NCI-H774 (cell line): ENCODE results near the gene DALRD3.
A peak's percentile ranks its signal among the peaks of the same experiment; 100 is the strongest.

Source experiments
- DNase-seq: peaks from one replicate; lab custom pipeline; 2025; lab: John Stamatoyannopoulos, UW

Gene DALRD3

GRCh38 chr3:49005998-49006397, 12.4 kb downstream of the DALRD3 start:
- DNase-seq: no peak

GRCh38 chr3:49005303-49005680, 13.1 kb downstream of the DALRD3 start:
- DNase-seq: no peak

GRCh38 chr3:49004352-49005302, 13.8 kb downstream of the DALRD3 start:
- no peak for DNase-seq

- no peak for DNase-seq
These were observed 17.2 kb downstream of the DALRD3 start for GRCh38 chr3:49001155-49001554.

- DNase-seq: no peak
These were observed 19.1 kb downstream of the DALRD3 start for GRCh38 chr3:48999085-48999858.

- DNase-seq: no peak
These were observed 20.4 kb downstream of the DALRD3 start for GRCh38 chr3:48997714-48998637.

- DNase-seq: no peak
These were observed 21.2 kb downstream of the DALRD3 start for GRCh38 chr3:48997102-48997635.

GRCh38 chr3:48996640-48997039, 21.7 kb downstream of the DALRD3 start:
- DNase-seq: no peak

GRCh38 chr3:48993834-48994233, 24.5 kb downstream of the DALRD3 start:
- DNase-seq: no peak

GRCh38 chr3:48991851-48992545, 26.4 kb downstream of the DALRD3 start:
- no peak for DNase-seq

GRCh38 chr3:48990636-48991469, 27.5 kb downstream of the DALRD3 start:
- no peak for DNase-seq

GRCh38 chr3:48989796-48990635, 28.4 kb downstream of the DALRD3 start, which contains the start of gene P4HTM:
Gene P4HTM (plus strand): TSS chr3:48990241. CDS start chr3:48990257, 16 bp downstream.
- DNase-seq: peak; percentile 23

GRCh38 chr3:48989126-48989795, 29.1 kb downstream of the DALRD3 start:
- DNase-seq: no peak

- no peak for DNase-seq
These were observed 32.5 kb downstream of the DALRD3 start for GRCh38 chr3:48985831-48986376.

GRCh38 chr3:48984663-48985062, 33.7 kb downstream of the DALRD3 start:
- DNase-seq: no peak

GRCh38 chr3:48983096-48983495, 35.3 kb downstream of the DALRD3 start:
- DNase-seq: no peak

GRCh38 chr3:48982686-48983085, 35.7 kb downstream of the DALRD3 start:
- no peak for DNase-seq

GRCh38 chr3:48982016-48982415, 36.4 kb downstream of the DALRD3 start:
- no peak for DNase-seq
